DMS153 treated with DMSO at 0.1 percent for 48 hours (cell line): ENCODE results near the gene ZNF100.
"Not testable (repeated sequence)": the region's sequence is repeated elsewhere in the genome, so short reads cannot be mapped to it uniquely, and the experiment has no call there.

Source experiments
- DNase-seq: peaks from one replicate; lab custom pipeline; 2025; ENCODE audit not compliant: unreplicated experiment; lab: John Stamatoyannopoulos, UW

The ZNF100 gene

DNA sequence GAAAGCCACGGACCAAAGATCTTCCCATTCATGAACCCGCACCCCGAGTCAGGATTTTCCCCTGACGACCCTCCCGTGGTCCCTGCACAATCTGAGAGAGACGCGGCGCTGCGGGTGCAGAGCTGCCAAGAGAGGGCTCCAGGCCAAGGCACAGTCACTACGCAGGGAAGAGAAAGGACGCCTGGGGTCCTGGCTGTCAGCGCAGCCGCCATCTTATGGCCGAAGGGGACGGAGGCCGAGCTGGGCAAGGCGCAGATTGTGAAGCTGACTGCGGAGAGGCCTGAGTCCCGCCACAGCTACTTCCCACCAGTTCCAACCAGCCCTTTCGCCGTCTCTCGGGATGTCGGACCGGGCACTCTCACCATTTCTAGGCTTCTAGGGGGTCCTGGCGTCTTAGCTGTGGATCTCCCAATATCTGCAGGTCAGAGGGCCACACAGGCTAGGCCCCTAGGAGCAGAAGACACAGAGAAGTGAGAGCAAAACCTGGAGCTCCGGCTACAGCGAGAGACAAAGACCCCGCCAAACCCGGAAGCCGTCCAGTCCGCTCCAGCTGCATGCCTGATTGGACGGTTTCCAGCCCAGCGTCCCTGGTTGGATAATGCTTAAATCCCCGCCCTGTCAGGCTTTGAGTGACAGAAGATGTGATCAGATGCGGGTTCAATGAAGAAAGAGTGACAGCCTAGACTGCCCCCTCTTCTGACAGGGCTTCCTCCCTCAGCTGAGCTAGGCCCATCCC, at the start of gene ZNF100:
Gene ZNF100 (minus strand): TSS at position 515 of the 736 bp plus-strand sequence. CDS start 150 bp downstream, at position 365.
- DNase-seq, result peak; percentile 83

DNA sequence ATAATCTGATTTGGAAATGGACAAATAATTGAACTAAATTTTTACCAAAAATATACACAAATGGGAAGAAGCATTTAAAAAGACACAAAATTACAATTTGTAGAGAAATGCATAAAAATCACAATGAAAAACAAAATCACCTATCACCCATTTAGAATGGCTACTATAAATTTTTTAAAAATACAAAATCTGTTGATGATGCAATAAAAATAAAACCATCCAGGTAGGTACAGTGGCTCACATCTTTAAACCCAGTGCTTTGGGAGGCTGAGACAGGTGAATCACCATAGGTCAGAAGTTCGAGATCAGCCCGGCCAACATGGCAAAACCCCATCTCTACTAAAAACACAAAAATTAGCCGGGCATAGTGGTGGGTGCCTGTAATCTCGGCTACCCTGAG, 45.1 kb upstream of the ZNF100 start:
- no peak for DNase-seq

DNA sequence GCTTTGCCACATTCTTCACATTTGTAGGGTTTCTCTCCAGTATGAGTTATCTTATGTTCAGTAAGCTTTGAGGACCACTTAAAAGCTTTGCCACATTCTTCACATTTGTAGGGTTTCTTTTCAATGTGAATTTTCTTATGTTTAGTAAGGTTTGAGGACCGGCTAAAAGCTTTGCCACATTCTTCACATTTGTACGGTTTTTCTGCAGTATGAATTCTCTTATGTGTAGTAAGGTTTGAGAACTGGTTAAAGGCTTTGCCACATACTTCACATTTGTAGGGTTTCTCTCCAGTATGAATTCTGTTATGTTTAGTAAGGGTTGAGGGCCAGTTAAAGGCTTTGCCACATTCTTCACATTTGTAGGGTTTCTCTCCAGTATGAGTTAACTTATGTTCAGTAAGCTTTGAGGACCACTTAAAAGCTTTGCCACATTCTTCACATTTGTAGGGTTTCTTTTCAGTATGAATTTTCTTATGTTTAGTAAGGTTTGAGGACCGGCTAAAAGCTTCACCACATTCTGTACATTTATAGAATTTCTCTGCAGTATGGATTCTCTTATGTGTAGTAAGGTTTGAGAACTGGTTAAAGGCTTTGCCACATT, 41.1 kb upstream of the ZNF100 start:
- DNase-seq, result not testable (repeated sequence)

DNA sequence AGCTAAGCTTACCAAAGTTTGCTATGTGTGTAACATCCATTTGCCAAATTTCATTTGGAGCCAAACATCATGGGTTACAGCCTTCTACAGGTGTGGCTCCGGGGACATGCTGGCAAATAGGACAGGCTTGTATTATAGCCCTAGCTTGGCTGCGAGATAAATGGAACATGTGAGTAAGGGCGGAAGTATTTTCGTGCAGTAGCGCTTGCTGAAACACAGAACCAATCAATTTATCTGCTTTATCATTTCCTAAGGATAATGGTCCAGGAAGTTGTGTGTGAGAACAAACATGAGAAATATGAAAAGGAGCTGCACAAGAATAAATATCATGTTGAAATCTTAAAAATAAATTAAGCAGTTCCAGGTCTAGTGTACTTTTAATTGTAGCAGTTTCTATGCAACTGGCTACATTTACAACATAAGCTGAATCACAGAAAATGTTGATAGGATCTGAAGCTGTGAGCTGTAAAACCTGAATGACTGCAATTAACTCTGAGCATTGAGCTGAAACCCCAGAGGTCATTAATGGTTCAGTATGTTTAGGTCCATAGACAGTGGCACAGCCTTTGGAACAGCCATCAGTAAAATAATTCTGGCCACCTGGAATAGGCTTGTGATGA, 22.2 kb upstream of the ZNF100 start:
- no peak for DNase-seq

DNA sequence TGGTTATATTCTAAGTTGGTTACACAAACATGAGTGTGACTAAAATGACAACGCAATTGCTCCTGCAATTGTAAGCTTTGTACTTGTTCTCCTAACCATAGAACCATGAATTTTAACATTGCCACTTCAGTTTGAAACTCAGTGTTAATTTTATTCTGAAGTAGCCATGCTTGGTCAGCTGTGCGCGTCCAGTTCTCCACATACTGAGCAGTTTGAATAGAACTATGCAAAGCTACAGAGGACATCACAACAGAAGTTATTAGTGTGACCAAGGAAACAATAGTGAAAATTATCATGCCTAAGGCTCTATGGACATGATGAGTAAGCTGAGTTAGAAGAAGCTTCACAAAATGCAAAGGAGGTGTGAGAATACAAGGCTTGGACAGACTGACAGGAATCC, 19.6 kb upstream of the ZNF100 start:
- DNase-seq, result no peak

DNA sequence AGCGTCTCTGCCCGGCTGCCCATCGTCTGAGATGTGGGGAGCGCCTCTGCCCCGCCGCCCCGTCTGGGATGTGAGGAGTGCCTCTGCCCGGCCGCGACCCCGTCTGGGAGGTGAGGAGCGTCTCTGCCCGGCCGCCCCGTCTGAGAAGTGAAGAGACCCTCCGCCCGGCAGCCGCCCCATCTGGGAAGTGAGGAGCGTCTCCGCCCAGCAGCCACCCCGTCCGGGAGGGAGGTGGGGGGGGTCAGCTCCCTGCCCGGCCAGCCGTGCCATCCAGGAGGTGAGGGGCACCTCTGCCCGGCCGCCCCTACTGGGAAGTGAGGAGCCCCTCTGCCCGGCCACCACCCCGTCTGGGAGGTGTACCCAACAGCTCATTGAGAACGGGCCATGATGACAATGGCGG, 8.4 kb upstream of the ZNF100 start:
- DNase-seq, result not testable (repeated sequence)

DNA sequence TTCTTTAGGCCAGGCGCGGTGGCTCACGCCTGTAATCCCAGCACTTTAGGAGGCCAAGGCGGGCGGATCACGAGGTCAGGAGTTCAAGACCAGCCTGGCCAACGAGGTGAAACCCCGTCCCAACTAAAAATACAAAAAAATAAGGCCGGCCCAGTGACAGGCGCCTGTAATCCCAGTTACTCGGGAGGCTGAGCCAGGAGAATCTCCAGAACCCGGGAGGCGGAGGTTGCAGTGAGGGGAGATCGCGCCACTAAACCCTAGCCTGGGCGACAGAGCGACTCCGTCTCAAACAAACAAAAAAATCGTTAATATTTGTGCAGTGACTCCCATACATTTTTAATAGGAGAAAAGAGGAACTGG, 694 bp downstream of the ZNF100 start:
- not testable (repeated sequence) for DNase-seq

DNA sequence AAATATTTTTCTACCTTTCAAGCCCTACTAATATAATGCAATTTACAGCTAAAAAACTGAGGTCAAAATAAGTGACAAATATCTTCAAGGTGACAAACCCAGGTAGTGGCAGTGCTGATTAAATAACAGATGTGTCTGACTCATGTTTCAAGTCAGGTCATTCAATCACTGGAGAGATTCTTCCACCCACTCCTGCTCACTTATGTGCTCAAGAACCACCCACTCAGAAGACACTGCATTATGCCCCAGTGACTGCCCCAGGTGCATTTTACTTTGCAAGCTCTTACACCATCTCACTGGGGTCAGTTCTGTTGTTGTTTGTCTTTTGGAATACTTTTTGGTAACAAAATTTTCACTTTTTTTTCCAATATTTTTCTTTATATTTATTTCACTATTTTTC, 2.2 kb downstream of the ZNF100 start:
- no peak for DNase-seq

DNA sequence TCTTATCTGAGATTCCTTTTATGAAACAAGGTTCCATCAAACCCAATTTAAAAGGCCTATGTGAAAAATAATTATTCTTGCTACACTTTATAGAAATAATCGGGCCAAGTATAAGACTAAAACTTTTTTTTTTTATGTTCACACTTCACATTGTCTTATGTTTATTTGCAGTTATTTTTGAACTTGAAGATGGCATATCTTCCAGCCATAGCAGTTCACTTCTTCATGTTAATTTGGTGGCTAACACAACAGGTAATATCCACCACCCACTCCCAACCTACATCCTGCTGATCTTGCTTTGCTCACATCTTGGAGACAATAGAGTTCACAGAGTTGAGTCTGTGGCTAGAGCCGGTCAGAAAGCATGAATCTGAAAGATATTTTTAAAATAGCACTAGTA, 5.8 kb downstream of the ZNF100 start:
- DNase-seq, result not testable (repeated sequence)

DNA sequence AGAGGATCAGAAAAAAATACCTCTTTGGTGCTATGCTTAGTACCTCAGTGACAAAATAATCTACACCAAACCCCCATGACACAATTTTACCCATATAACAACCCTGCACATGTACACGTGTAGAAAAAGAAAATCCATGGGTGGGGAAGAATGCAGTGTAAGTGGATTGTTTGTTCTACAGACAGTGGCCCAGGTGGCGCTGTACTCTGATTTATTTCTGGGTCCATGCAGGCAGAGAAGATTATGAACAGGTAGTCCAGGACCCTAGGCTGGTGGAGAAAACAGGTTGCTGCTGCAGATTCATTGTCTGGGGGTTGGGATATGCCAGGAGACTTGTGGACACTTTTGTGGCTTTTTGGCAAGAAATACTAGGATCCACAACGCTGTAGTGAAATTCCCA, 9.1 kb downstream of the ZNF100 start:
- no peak for DNase-seq

DNA sequence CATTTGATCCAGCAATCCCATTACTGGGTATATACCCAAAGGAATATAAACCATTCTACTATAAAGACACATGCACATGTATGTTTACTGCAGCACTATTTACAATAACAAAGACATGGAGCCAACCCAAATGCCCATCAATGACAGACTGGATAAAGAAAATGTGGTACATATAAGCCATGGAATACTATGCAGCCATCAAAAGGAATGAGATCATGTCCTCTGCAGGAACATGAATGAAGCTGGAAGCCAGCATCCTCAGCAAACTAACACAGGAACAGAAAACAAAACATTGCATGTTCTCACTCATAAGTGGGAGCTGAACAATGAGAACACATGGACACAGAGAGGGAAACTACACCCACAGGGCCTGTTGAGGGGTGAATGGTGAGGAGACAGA, 11.8 kb downstream of the ZNF100 start:
- not testable (repeated sequence) for DNase-seq

DNA sequence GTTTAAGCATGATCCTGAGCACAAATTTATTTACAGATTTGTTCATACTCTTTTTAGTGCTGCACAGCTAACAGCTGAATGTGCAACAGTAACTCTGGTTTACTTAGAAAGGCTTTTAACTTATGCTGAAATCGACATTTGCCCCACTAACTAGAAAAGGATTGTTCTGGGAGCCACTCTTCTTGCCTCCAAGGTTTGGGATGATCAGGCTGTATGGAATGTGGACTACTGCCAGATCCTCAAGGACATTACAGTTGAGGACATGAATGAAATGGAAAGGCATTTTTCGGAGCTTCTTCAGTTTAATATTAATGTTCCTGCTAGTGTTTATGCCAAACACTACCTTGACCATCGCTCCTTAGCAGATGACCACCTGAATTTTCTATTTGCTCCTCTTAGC, 16.0 kb downstream of the ZNF100 start:
- DNase-seq, result no peak

DNA sequence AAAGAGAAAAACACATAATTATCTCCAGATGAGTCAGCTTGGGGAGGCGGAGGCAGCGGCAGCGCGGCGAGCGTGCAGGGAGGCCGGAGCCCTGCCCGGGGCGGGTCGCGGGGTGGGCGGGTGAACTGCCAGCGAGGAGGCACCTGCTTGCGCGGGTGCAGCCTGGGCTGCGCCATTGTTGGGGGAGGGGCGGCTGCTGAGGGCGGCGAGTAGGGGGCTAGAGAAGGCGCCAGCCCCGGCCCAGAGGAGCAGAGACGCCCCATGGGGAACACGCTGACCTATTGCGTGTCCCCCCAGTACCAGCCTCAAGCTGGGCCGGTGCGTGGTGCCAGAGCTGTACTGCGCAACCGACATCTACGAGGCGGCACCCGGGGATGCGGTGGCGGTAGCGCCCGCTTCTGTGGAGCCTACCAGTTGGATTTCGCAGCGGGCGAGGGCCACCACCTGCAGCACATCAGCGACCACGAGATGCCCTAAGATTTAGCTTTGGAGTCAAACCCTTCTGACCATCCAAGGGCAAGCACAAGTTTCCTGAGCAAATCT, 16.7 kb downstream of the ZNF100 start:
- DNase-seq, result no peak

DNA sequence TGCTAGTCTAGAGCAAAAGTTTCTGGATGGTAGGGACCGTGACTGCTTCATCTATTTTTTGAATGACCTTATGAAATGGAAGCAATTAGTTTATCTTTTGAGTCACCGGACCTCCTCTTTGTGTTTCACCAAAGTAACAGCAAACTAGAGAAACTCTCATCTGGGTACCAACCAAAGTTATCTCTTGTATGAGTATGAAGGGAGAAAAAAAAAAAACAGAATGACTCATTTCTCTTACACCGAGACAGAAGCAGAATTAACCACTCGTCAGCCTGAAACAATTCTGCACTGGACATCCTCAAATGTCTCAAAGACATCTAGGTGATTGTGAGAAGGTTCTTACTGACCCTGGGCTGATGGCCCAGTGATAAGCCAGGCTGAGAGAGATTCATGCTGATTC, 18.3 kb downstream of the ZNF100 start:
- no peak for DNase-seq

DNA sequence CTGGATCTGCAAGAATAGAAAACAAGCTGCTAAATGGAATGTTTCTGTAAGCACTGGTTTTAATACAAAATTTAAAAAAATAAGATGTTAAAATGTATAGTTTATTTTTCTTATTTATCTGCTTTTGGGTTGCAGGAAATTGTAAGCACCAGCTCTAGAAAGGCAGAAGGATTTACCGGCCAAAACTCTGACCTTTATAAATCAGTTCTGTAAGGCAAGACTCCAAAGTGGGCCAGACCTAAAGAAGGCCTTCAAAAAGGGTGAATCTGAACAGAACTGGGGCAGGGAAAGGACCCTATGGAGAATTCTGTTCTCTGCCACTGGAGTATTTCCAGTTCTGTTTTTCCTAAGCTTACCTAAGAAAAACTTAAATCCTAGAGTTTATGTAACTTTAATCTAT, 19.3 kb downstream of the ZNF100 start:
- DNase-seq, result no peak

DNA sequence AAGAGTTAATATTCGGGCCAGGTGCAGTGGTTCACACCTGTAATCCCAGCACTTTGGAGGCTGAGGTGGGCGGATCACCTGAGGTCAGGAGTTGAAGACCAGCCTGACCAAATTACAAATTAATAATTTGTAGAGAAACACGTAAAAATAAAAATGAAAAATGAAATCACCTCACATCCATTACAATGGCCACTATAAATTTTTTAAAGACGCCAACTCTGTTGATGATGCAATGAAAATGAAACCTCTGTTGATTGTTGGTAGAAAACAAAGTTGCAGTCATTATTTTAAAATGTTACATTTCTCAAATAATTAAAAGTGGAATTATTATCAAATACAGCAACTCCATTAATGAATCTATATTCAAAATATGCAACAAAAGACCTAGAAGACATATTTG, 26.8 kb downstream of the ZNF100 start:
- DNase-seq, result no peak

DNA sequence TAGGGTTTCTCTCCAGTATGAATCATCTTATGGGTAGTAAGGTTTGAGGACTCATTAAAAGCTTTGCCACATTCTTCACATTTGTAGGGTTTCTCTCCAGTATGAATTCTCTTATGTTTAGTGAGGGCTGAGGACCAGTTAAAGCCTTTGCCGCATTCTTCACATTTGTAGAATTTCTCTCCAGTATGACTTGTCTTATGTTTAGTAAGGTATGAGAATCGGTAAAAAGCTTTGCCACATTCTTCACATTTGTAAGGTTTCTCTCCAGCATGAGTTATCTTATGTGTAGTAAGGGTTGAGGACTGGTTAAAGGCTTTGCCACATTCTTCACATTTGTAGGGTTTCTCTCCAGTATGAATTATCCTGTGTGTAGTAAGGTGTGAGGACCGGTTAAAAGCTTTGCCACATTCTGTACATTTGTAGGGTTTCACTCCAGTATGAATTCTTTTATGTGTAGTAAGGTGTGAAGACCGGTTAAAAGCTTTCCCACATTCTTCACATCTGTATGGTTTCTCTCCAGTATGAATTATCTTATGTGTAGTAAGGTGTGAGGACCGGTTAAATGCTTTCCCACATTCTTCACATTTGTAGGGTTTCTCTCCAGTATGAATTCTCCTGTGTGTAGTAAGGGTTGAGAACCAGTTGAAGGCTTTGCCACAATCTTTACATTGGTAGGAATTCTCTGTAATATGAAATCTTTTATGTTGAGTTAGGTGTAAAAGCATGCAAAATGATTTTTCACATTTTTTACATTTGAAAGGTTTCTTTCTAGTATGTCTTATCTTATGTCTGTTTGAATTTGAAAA, 40.2 kb downstream of the ZNF100 start:
- DNase-seq, result not testable (repeated sequence)

DNA sequence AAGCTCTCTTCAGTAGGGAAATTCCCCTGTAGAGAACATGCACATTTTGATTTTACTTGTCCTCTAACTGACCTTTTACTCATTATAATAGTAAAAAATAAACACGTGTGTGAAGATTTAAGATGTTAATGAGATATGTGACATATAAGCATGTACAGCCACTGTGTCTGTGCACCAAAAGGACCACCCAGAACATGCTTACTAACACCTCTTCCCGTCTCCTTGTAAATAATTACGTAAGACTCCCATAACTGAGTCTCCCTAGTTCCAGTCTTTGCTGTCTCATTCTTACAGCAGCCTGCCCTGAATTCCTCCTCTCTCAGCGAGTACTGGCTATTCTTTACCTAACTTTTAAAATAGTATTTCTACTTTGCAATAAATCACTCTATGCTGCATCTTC, 53.6 kb downstream of the ZNF100 start:
- no peak for DNase-seq

DNA sequence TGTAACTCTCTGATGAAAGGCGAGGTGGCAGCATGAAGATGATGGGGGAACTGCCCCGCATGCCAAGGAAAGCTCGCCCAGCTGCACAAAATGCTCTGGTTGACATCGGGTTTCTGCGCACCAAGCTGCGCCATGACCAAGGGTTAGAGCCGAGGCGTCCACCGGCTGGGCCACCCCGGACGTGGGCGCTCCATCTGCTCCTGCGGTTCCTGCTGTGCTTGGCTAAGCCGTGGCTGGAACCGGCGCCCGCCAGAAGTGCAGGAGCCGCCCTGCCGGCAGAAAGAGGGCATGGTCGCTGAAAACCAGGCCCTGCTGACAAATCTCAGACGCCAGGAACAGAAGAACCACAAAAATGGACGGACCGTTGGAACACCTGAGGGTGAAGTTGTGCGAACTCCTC, 57.9 kb downstream of the ZNF100 start:
- no peak for DNase-seq

DNA sequence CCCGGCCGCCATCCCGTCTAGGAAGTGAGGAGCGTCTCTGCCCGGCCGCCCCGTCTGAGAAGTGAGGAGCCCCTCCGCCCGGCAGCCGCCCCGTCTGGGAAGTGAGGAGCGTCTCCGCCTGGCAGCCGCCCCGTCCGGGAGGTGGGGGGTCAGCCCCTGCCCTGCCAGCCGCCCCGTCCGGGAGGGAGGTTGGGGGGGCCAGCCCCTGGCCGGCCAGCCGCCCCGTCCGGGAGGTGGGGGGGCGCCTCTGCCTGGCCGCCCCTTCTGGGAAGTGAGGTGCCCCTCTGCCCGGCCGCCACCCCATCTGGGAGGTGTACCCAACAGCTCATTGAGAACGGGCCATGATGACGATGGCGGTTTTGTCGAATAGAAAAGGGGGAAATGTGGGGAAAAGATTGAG, 59.5 kb downstream of the ZNF100 start:
- not testable (repeated sequence) for DNase-seq

DNA sequence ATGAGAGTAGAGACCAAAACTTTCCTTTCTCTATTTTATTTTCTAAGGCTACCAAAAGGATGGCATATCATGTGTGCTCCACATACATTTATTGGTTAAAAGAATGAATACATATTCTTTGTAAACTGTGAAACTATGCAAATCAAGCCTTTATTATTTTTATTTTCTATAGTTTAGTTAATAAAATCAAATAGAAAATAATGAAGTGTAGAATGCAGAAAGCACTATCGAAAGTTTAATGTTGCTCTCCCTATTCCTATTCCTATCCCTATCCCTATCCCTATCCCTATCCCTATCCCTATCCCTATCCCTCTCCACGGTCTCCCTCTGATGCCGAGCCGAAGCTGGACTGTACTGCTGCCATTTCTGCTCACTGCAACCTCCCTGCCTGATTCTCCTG, 60.3 kb downstream of the ZNF100 start:
- DNase-seq, result no peak
